C1 segment of cervical spinal cord (tissue), 14 donors: ENCODE results near the gene DNTT.
A peak's percentile ranks its signal among the peaks of the same experiment; 100 is the strongest.
"Not testable (repeated sequence)": the region's sequence is repeated elsewhere in the genome, so short reads cannot be mapped to it uniquely, and the experiment has no call there.

Experiments
- DNase-seq, 14 donors: peaks; one replicate each; lab custom pipeline; 2025; lab: John Stamatoyannopoulos, UW

Gene DNTT

DNA sequence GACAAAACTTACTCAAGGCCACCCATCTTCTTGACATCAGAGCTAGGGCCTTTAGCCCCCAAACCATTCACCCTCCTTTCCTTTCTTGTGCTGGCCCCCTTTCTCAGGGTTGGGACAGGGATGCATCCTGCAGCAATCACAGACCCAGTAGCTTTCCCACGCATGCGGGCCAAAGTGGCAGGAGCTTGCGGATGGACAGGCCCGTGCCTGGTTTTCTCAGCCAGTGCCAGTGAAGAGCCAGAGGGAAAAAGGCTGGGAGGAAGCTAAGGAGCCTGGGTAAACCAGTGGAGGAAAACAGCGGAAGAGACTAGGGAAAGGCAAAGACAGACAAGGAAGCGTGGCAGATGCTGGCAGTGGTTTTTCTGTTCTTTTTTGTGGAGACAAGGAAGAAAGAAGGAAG is 27.8 kb upstream of the DNTT start:
- no peak for DNase-seq

DNA sequence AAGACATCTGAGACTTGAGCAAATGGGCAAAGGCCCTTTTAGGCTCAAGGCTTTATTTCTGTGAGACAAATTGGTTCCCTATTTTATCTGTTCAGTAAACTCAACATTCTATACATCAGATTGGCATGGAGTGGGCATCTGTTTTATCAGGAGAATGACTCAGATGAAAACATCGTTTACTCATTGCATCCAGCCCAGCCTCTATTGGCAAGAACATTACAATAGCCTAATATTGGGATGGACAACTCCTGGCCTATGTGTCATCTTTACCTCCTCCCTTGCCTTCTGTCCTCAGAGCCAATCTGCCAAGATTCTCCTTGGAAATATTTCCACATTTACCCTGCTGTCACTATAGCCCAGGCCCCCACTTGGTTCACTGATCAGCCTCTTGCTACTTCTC is 27.4 kb upstream of the DNTT start:
- DNase-seq = peak in 1 of 14 donors; percentile 11

DNA sequence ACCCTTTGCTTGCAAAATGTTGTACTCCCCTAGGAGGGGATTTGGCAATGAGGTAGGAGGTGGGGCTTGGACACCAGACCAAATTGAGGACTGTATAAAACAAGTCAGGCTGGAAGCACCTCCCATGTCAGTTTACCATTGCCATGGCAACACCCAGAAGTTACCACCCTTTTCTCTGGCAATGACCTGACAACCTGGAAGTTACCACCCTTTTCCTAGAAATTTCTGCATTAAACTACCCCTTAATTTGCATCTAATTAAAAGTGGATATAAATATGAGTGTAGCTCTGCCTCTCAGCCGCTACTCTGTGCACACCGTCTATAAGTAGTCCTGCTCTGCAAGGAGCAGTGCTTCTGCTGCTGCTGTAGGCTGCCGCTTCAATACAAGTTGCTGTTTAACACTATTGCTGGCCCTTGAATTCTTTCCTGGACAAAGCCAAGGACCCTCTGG is 25.0 kb upstream of the DNTT start:
- no peak for DNase-seq

DNA sequence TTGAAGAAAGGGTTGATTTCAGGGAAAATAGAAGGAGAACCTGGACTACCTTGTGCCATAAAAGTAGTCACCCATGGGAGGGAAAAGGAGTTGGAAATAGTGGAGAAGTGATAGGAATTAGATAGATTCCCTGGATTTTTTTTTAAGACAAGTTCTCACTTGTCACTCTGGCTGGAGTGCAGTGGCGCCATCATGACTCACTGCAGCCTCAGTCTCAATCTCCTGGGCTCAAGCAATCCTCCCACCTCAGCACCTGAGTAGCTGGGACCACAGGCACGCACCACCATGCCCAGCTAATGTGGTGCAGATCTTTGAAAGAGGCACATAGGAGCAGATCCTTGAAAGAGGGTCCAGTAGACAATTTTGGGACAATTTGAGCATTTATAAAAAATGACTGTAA is 23.4 kb upstream of the DNTT start:
- DNase-seq = no peak

DNA sequence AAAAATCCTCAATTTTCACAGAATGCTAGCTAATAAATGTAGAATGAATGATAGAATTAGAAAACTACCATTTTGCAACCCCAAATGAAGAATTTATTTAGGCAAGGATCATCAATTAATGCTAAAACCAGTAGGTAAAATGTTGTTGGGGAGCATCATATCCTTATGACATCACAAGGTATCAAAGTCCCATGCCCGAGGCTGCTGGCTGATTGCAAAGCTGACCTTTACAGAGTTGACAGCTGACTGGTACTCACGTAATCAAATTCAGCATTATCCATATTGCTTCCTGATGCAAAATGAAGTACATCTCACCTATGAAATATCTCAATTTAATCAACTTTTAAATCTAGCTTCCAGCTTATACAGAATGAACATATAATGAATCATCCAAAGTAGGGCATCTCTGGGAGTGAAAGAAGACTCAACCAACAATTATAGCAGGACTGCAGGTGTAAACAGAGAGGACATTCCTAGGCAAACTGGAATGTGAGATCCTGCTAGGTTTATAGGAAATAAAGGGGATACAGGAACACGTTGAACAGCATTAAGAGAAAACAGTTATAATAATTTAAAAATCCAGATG is 22.7 kb upstream of the DNTT start:
- DNase-seq = no peak

DNA sequence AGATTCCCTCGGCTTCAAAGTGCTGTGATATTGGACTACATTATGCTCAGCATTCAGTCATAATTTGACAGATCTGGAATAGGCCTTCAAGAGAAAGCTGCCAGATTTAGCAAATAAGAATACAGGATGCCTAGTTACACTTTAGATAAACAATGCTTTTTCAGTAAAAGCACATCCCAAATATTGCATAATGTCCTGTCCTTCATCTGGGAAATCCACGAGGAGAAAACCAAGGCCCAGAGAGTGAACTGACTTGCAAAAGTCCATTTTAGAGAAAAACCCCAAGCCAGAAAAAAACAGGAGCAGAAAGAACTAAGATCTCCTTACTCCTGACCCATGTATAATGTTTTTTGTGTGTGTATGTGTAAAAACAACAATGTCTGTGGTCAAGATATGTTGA is 20.9 kb upstream of the DNTT start:
- DNase-seq = no peak

DNA sequence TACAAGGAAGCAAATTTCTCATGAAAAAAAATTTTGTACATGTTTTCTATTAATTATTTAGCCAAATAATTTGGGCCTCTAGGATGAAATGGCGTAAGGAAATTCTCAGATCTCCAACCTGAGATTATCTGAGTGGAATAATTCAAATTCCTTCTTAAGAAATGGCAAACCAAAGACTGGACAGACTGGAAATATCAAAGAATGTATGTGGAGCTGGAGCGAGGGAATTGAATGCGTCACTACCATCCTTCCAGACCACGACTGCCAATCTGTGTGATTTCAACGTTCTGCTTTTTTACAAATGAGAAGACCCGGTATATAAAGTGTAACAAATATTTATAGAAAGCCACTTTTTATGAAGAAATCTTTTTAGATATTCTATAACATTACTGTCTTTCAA is 20.5 kb upstream of the DNTT start:
- no peak for DNase-seq

DNA sequence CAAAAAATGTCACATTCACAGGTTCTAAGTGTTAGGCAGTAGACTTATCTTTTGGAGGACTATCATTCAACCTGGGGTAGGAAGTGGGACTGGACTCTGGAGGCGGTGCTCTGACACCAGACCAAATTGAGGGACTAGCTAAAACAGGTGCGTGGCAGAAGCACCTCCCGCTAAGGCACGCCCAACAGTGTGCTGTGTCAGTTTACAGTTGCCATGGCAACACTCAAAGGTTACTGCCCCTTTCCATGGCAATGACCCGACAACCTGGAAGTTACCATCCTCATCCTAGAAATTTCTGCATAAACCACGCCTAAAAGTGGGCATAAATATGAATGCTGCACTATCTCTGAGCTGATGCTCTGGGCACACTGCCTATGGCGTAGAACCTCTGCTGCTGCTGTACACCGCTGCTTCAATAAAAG is 18.9 kb upstream of the DNTT start:
- DNase-seq = no peak

DNA sequence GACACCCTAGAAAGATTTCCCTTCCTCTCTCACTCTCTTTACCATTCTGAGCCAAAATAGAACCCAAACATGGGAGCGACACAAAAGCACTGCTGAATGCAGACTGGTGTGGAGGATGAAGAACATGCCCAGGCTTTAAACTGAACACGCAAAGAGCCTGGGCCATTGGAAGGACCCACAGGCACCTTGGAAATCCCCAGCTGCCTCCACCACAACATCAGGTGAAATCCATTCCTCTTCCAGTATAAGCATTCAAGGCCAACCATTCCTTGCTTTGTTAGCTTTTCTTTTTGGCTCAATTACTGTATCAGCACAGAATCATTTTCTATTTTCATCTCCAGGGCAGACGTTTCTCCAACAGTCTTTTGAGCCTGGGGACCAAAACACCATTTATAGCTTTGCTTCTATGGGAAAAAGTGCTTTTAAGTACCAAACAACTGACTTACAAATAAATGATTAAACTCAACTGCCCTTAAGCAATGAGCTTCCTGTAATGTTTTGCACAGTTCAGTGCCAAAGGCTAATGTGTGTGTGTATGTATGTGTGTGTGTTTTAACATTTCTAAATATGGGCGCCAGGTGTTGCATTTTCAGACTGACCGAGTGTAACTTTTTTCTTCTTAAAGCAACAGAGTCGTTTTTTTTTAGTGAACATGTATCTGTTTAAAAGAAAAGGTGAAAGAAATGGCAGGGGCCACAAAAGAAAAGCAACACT is 16.7 kb upstream of the DNTT start:
- no peak for DNase-seq

DNA sequence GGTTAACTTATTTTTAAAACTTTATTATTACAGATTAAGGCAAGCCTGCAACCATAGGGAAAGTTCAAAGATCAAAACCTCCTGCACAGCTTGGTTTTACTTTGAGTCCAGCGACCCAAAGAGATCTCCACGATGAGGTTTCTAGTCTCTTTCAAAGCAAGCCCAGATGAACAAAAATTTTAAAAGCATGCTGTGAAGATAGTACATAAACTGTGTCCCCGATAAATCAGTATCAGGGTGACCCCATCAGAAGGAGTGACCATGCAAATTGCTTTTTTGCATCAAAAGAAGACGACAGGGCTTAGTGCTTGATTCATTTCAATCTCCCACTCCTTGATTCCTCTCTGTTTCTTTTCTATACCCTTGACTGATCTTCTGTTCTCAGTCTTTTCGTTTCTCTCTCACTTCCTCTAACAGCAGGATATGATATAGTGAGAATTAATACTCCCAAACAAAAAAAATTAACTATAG is 16.0 kb upstream of the DNTT start:
- DNase-seq = no peak

DNA sequence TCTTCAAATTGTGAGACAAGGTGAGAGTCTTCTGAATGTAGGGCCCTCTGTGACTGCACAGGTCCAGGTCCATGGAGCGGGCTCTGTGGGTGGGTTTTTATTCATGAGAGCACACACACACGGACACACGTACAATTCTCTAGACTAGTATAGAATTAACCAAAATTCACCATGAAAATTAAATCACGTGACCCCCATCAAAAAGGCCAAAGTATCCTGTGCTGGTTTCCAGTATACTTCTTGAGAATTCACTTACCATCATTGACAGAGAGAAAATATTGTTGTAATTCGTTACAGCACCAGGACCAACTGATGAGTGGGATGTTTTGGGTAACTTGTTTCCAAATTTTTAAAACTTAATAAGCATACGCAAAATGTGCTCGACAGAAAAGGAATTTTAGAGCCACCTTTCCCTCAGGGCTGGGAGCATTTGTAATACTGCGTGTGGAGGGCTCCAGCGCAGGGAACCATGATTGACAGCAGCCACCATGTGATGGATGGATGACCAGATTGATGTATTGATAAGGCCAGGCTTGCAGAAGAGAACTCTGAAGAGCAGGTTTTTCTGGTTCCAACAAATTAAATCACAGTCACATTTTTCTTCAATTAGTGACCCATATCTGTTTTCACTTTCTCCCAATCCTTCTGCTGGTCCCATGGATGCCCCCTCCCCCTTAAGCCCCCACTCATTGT is 14.9 kb upstream of the DNTT start:
- no peak for DNase-seq

DNA sequence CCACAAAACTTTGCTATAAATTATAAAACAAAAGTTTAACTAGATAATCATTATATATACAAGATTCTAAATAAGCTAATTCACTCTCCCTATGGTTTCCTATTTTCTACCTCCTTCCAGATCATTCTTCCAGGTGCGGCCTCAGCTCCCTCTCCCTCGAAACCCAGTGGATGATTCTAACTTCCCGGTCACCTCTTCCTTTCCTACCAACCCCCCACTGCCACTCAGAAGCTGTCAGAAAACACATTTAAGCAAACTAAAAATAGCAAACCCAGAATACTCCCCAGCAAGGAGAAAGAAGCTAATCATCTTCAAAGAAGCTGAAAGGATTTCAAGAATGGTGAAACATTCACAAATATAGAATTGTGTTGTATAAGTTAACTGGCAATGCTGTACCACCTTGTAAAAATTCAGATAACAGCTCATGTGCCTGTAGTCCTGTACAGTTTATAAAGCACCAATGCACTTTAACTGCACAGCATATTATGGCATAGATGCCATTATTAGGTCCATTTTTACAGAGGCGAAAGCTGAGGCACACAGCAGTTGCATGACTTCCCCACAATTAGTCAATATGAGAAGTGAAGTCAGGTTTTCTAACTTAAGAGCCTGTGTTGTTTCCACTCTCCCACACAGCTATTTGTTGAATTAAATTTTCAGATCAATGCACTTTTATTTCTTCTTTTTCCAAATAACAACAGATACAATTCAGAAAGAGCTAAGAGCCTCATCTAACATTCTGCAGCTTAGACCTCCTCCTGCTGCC is 13.7 kb upstream of the DNTT start:
- no peak for DNase-seq

DNA sequence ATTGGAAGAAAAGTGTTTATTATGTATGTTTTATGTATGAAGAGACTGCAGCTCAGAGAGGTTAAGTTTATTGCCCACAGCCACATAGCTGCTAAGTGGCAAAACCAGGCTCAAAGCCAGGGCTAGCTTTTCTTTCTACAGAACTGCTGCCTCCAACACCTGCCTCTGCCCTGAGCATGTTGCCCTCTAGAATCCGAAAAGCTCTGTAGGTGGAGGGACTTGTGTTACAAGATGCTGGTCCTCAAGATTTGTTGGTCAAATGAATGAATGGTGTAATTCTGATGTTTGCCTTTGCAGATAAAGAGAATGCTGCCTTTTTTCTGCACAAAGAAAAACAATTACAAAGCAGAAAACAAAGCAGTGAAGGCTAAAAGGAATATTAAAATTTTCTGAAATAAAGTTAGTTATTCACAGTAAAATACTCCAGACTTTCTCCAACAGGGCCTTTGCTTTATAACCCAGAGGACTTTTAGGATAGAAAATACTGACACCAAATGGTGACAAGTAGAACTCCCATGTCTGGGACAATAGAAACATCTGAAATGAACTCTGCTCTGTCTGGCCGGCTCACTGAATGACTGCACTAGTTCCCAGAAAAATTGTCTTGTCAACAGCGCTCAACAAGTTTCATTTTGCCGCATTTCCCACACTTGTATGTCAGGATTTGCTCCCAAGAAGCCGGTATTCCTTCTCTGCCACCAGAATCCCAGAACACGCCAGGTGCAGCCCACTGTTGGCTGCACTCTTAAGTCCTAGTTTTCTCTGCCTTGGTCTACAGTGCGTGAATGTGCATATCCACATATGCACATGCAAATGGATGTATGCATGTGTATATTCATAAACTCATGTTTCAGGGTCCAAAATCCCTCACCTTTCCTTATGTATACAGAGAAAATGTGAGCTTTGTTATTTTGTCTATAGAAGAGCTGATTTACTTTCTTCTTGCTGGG is 11.0 kb upstream of the DNTT start:
- DNase-seq = peak in 5 of 14 donors; percentile 5 to 15 (median 15)

DNA sequence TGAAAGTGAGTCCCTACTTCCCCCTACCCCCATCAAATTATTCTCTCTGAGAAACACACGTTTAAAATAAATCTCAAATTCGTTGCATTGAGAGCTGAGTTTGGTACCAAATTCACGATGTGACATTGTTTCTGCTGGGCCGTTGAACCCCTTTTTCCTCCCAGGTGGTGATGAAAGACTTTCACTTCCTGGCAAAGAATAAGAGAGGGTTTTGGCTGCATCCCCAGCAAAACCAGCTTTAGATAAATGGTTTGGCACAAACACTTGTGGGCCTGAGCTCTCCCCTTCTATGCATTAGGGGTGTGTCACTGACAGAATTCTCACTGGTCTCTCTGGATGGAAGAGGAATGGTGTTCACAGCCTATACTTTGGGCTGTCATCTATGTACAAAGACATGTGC is 8.8 kb upstream of the DNTT start:
- DNase-seq = no peak

DNA sequence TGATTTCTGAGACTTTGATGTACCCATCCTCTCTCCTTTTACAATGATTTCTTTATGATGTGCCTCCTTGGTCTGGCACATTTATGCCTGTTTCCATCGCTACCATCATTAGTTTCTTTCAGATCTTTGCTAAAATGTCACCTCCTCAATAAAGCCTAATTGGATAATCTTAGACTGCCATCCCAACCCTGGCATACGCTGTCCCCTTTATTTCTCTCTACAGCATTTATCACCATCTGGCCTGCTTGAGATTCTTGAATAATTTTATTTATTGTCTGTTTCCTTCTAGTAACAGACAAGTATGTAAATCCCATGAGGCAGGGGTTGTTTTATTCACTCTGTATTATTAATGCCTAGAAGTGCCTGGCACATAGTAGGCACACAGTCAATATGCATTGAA is 6.7 kb upstream of the DNTT start:
- no peak for DNase-seq

DNA sequence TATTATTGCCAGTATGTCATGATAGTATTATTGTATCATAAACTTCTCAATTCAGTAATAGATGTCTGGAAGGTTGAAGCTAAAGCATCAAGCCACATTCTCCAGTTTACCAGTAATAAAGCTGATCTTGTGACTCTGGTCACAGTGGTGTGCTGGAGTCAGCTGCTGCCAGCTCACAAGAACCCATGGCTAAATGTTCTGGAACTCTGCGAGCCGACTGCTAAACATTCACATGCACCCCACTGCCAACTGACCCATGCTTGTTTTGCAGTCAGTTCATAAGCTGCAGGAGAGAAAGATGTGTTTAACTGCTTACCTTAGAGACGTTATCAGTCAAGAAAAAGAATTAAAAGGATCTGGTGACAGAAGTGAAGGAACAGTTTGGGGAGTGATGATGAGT is 5.9 kb upstream of the DNTT start:
- no peak for DNase-seq

DNA sequence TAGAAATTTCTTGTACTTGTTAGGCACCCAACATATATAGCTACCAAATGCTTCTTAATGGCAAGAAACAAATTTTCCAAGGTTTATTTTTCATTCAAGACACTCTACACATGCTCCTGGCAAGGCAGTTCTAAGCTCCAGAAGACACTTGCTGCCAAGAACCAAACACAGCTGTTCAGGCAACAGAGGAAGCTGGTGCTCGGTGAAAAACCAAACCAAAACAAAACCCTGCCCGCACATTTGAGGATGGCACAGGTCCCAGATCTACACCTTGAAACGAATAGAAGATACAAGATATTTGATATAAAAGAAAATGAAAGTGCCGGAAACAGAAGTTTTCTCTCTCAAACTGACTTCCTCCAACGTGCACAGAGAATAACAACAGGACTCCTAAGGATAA is 4.9 kb upstream of the DNTT start:
- DNase-seq = no peak

DNA sequence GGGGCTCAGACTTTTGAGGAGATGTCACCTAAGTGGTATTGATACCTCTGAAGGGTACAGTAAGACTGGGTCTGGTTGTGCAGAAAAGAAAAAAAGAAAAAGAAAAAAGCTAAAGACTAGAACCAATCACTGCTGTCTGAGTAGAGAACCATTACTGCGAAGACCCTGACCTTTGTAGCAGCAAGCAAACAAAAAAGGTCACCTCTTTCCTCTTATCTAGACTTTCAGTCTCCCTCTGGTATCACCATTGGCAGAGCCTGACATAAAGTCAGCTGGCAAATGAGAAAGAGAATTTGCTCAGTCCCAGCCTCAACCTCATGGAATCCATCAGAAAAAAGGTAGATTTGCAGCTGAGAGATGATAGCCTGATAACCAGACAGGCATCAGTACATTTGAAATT is 2.6 kb upstream of the DNTT start:
- no peak for DNase-seq

DNA sequence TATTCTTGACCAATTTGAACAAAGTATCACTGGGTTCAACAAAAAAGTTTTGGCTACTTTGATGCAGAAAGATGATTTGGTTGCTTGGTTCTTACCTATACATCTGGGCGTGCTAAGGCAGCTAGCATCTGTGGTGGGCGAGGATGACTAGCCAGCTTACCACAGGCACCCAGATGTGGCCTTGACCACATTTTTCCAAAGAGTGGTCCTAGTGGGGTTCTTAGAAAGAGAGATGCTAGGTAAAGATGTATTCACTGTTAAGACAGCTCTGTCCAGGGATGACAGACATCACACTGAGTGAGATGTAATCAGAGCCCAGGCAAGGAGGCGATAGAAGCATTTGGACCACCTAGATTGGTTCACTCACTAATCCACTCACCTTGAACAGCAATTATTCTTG is 785 bp downstream of the DNTT start:
- no peak for DNase-seq

DNA sequence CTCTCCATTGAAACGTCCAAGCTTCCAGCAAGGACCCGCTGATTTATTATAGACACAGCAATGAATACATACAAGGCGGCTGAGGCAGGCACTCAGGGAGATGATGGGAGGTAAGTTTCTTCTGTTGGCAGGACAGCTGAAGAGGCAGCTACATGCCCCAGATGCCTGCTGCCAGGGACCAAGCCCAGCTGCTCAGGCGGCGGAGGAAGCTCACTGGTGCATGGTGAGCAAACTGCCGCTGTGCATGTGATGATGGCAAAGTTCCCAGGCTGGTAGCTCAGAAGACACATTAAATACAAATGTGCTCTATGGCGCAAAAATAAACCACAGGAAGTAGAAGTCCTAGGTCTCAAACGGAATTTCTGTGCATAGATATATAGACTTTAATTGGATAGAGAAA is 2.3 kb downstream of the DNTT start:
- DNase-seq = peak in 8 of 14 donors; percentile 1 to 23 (median 5)

DNA sequence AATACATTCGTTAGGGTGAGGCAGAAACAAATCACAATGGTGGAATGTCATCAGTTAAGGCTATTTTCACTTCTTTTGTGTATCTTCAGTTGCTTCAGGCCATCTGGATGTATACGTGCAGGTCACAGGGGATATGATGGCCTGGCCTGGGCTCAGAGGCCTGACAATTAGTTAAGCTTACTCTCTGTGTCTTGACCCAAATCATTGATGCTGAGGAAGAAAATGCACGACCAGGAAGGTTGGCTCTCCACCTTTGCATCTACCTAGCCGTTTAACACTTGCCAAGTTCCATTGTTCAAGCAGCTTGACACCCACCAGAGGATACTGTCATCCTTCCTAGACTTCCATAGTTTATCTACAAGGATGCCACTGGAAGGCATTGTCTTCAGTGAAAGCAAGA is 4.6 kb downstream of the DNTT start:
- DNase-seq = not testable (repeated sequence)
